SK-N-SH (cell line): ENCODE data around the gene ZMAT5. TPM values are rescaled to one million over a fixed set of nuclear protein-coding genes. Genes with fewer than 3 reads are reported as not detected.

Experiments
- CTCF ChIA-PET: fragments of 300-600, 350-600 bp; formaldehyde crosslinking; extraction: SDS; loops from one replicate; lab custom pipeline; 2021; lab: Yijun Ruan, JAX
- POLR2A ChIA-PET: fragments of 350-600 bp; sonication (Branson Sonifier 250); formaldehyde crosslinking; extraction: SDS; loops from one replicate; lab custom pipeline; 2020; ENCODE audit warnings: antibody characterized with exemption, inconsistent platforms; lab: Yijun Ruan, JAX
- DNase-seq: peaks from one replicate; pipeline ENCODE4 v3.0.0; 2012
- H2AFZ ChIP-seq: fragments of 200-600 bp; sonication (generic); 2 replicates; pipeline ENCODE4 v1.8.1; 2016; ENCODE audit warnings: antibody characterized with exemption, mild to moderate bottlenecking, low read depth
- H3F3A ChIP-seq: fragments of 200-600 bp; sonication (generic); replicated peaks from 2 replicates; pipeline ENCODE3; 2016; ENCODE audit warnings: antibody characterized with exemption, mild to moderate bottlenecking; ENCODE audit not compliant: insufficient read depth
- H3K27ac ChIP-seq, 2 experiments: fragments of 200-500 bp in 1 of 2; fragments of 200-600 bp in 1 of 2; sonication (Bioruptor generic) in 1 of 2; sonication (generic), shearing (Covaris generic) in 1 of 2; 2 replicates each; pipeline versions ENCODE4 v1.5.1 to v1.6.1; 2014 to 2016; ENCODE audit warnings: low read depth in 2 of 2, inconsistent platforms in 1 of 2, low read length in 1 of 2, mild to moderate bottlenecking in 1 of 2, mixed read lengths in 1 of 2
- H3K27me3 ChIP-seq: fragments of 200-600 bp; sonication (generic), shearing (Covaris generic); 2 replicates; pipeline ENCODE4 v1.6.1; 2016; ENCODE audit warnings: mixed run types; ENCODE audit not compliant: insufficient read depth
- H3K36me3 ChIP-seq, 2 experiments: fragments of 200-500 bp in 1 of 2; fragments of 200-600 bp in 1 of 2; sonication (Bioruptor generic) in 1 of 2; sonication (generic) in 1 of 2; replicated peaks in 1 of 2; 2 replicates each; pipeline versions ENCODE3 to v1.5.1; 2014 to 2016; ENCODE audit warnings: low read length in 1 of 2, mild to moderate bottlenecking in 1 of 2; ENCODE audit not compliant: insufficient read depth in 2 of 2, control insufficient read depth in 1 of 2
- H3K4me1 ChIP-seq, 2 experiments: fragments of 200-500 bp in 1 of 2; fragments of 200-600 bp in 1 of 2; sonication (Bioruptor generic) in 1 of 2; sonication (generic), shearing (Covaris generic) in 1 of 2; 2 replicates each; pipeline versions ENCODE4 v1.5.1 to v1.6.1; 2014 to 2016; ENCODE audit warnings: low read depth in 1 of 2, low read length in 1 of 2, mixed run types in 1 of 2; ENCODE audit not compliant: insufficient read depth in 2 of 2, control insufficient read depth in 1 of 2
- H3K4me2 ChIP-seq: fragments of 200-600 bp; sonication (generic), shearing (Covaris generic); 2 replicates; pipeline ENCODE4 v1.6.1; 2017; ENCODE audit warnings: mixed run types
- H3K4me3 ChIP-seq, 2 experiments: fragments of 200-500 bp in 1 of 2; fragments of 200-600 bp in 1 of 2; sonication (Bioruptor generic) in 1 of 2; sonication (generic), shearing (Covaris generic) in 1 of 2; 2 replicates each; pipeline versions ENCODE4 v1.5.1 to v1.8.1; 2014 to 2016; ENCODE audit warnings: low read depth in 2 of 2, inconsistent platforms in 1 of 2, low read length in 1 of 2, mild to moderate bottlenecking in 1 of 2, mixed read lengths in 1 of 2, moderate library complexity in 1 of 2
- H3K79me2 ChIP-seq: fragments of 200-600 bp; sonication (generic); 2 replicates; pipeline ENCODE4 v1.8.1; 2017; ENCODE audit warnings: mild to moderate bottlenecking; ENCODE audit not compliant: insufficient read depth
- H3K9ac ChIP-seq: fragments of 200-600 bp; sonication (generic); 2 replicates; pipeline ENCODE4 v1.6.1; 2017; ENCODE audit warnings: mixed run types
- H3K9me2 ChIP-seq: fragments of 200-600 bp; sonication (generic); 2 replicates; pipeline ENCODE4 v1.6.1; 2017; ENCODE audit warnings: mixed run types
- H3K9me3 ChIP-seq: fragments of 200-600 bp; sonication (generic); 2 replicates; pipeline ENCODE4 v1.6.1; 2017; ENCODE audit warnings: mixed run types, mild to moderate bottlenecking, moderate library complexity
- H4K20me1 ChIP-seq: fragments of 200-600 bp; sonication (generic); 2 replicates; pipeline ENCODE4 v1.6.1; 2017; ENCODE audit warnings: mild to moderate bottlenecking, mixed run types; ENCODE audit not compliant: insufficient read depth
- ELF1 ChIP-seq: IDR thresholded peaks from 2 replicates; pipeline ENCODE4 v1.4.0; 2012
- EP300 ChIP-seq, 2 experiments: IDR thresholded peaks; 2 replicates each; pipeline versions ENCODE4 v1.4.0 to v1.6.1; 2012; ENCODE audit warnings: borderline replicate concordance in 1 of 2, low read depth in 1 of 2, low read length in 1 of 2
- EZH2phosphoT487 ChIP-seq: fragments of 200-600 bp; sonication (generic); IDR thresholded peaks from 2 replicates; pipeline ENCODE4 v1.6.1; 2017; ENCODE audit warnings: low read depth, mixed run types, mild to moderate bottlenecking, antibody characterized with exemption, moderate library complexity, borderline replicate concordance
- FOSL2 ChIP-seq: IDR thresholded peaks from 2 replicates; pipeline ENCODE4 v1.4.0; 2012; ENCODE audit warnings: low read depth, mild to moderate bottlenecking, moderate library complexity, borderline replicate concordance
- FOXJ3 ChIP-seq: sonication (generic); formaldehyde crosslinking; IDR thresholded peaks from 2 replicates; pipeline ENCODE4 v1.5.1; 2020; ENCODE audit warnings: mild to moderate bottlenecking, missing genetic modification reagents
- GABPA ChIP-seq: IDR thresholded peaks from 2 replicates; pipeline ENCODE4 v1.4.0; 2012; ENCODE audit warnings: low read depth, mild to moderate bottlenecking
- GATA2 ChIP-seq: sonication (generic); formaldehyde crosslinking; IDR thresholded peaks from 2 replicates; pipeline ENCODE4 v1.5.0; 2020; ENCODE audit warnings: mild to moderate bottlenecking, missing genetic modification reagents
- JUND ChIP-seq: IDR thresholded peaks from 2 replicates; pipeline ENCODE4 v1.4.0; 2012
- NRF1 ChIP-seq: IDR thresholded peaks from 2 replicates; pipeline ENCODE4 v1.6.1; 2012; ENCODE audit warnings: low read depth, mild to moderate bottlenecking, low read length
- RCOR1 ChIP-seq: fragments of 150-350 bp; IDR thresholded peaks from 2 replicates; pipeline ENCODE4 v1.6.1; 2017; ENCODE audit warnings: antibody characterized with exemption, low read length
- TAF1 ChIP-seq: IDR thresholded peaks from 2 replicates; pipeline ENCODE4 v1.6.1; 2012; ENCODE audit warnings: low read depth, mild to moderate bottlenecking, low read length, moderate library complexity, borderline replicate concordance
- YY1 ChIP-seq: IDR thresholded peaks from 2 replicates; pipeline ENCODE4 v1.4.0; 2012; ENCODE audit warnings: low read depth, mild to moderate bottlenecking
- WGBS: methylation state at CpG from one replicate; pipeline ENCODE4 v1.1.6; 2017; ENCODE audit warnings: low lambda C conversion rate; 5-methylcytosine and 5-hydroxymethylcytosine counted together
- polyA plus RNA-seq, 3 experiments: library from polyadenylated mRNA; depleted of rRNA; stranded (reverse); fragments of >200 nt; gene quantifications; 2 replicates each; pipeline ENCODE4 v1.2.3, GENCODE V29; 2012
- TF ChIP-seq, protein P1 (sequence below): IDR thresholded peaks from 2 replicates; pipeline ENCODE4 v1.4.0; 2012; ENCODE audit warnings: low read depth, borderline replicate concordance
- TF ChIP-seq, protein P2 (sequence below): IDR thresholded peaks from 2 replicates; pipeline ENCODE4 v1.6.1; 2012; ENCODE audit warnings: mild to moderate bottlenecking, low read depth, low read length, moderate library complexity
- TF ChIP-seq, protein P3 (sequence below): fragments of 150-350 bp; IDR thresholded peaks from 2 replicates; pipeline ENCODE4 v1.6.1; 2017; ENCODE audit warnings: antibody characterized with exemption, low read length, low read depth, borderline replicate concordance
- TF ChIP-seq, protein P4 (sequence below): fragments of 200-600 bp; sonication (generic); IDR thresholded peaks from 2 replicates; pipeline ENCODE4 v1.6.1; 2017; ENCODE audit warnings: antibody characterized with exemption, mild to moderate bottlenecking, moderate library complexity

ZMAT5 gene
- polyA plus RNA-seq, 1 of the 3 experiments (the other 2 are of a cell fraction) = 35.0 TPM

DNA sequence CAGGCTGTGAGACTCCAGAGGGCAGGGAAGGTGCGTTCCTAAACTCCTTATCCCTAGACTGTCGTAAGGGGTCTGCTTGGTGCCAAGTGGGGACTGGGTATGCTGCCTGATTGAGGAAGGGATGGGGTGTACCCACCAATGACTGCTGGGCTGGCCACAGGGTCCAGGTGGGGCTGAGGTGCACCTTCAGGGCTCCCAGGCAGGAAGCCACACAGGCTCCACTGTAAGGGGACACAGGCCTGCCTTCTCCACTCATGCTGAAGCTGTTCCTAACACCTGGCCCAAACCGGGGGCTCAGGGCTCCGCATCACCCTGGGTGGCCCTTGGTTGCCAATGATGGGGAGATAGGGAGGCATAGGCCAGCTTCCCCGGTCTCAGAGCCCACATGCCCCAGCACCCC lies 26.6 kb downstream of the ZMAT5 start (continued):
- TF ChIP-seq, protein P1, sequence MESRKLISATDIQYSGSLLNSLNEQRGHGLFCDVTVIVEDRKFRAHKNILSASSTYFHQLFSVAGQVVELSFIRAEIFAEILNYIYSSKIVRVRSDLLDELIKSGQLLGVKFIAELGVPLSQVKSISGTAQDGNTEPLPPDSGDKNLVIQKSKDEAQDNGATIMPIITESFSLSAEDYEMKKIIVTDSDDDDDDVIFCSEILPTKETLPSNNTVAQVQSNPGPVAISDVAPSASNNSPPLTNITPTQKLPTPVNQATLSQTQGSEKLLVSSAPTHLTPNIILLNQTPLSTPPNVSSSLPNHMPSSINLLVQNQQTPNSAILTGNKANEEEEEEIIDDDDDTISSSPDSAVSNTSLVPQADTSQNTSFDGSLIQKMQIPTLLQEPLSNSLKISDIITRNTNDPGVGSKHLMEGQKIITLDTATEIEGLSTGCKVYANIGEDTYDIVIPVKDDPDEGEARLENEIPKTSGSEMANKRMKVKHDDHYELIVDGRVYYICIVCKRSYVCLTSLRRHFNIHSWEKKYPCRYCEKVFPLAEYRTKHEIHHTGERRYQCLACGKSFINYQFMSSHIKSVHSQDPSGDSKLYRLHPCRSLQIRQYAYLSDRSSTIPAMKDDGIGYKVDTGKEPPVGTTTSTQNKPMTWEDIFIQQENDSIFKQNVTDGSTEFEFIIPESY = no peak
- TF ChIP-seq RCOR1 = no peak
- no peak for TF ChIP-seq TAF1
- no peak for TF ChIP-seq GABPA
- TF ChIP-seq FOXJ3 (CRISPR knock-in tag) = no peak
- TF ChIP-seq ELF1 = no peak
- no peak for TF ChIP-seq YY1
- no peak for TF ChIP-seq EZH2phosphoT487

DNA sequence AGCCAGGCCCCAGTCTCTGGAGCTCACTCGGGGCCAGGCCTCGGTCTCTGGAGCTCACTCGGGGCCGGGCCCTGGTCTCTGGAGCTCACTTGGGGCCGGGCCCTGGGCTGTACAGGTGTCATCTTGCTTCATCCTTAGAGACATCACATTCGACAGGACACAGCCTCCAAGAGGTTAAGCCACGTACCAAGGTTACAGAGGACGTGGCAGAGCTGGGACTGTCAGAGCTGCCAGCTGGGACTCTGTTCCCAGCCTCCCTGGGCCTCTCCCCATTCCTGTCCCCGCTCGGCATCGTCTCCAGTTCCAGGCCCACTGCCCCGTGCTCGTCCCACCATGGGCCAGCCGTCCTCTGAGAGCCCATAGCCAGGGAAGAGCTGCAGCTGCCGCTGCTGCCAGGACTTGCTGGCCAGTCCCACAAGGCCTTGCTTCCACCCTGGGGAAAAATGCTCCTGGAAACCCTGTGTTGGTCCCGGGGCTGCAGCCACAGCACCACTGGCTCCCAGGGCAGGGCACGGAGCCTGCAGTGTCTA lies 27.4 kb downstream of the ZMAT5 start:
- Histone ChIP-seq H3K9ac (no peak overlapping the region), H4K20me1 (no peaks in the 10 kb centered on the region), H3K9me2 (no peaks in the 10 kb centered on the region), H3F3A (no peaks in the 10 kb centered on the region), H2AFZ (no peak overlapping the region), H3K9me3 (no peaks in the 10 kb centered on the region), H3K27ac (no peak overlapping the region), H3K27me3 (no peaks in the 10 kb centered on the region), H3K36me3 (peaks cover 0 to 8% of the 10 kb centered on the region in 2 experiments), H3K4me1 (peaks cover 0 to 14% of the 10 kb centered on the region in 2 experiments; a peak in 1 of 4 replicates), H3K79me2 (no peaks in the 10 kb centered on the region), H3K4me2 (no peak overlapping the region), H3K4me3 (no peak overlapping the region)
- DNase-seq = no peak
- 96% methylated on average over 10 of the region's 17 CpGs for WGBS
- TF ChIP-seq GABPA = no peak
- TF ChIP-seq, protein P2, sequence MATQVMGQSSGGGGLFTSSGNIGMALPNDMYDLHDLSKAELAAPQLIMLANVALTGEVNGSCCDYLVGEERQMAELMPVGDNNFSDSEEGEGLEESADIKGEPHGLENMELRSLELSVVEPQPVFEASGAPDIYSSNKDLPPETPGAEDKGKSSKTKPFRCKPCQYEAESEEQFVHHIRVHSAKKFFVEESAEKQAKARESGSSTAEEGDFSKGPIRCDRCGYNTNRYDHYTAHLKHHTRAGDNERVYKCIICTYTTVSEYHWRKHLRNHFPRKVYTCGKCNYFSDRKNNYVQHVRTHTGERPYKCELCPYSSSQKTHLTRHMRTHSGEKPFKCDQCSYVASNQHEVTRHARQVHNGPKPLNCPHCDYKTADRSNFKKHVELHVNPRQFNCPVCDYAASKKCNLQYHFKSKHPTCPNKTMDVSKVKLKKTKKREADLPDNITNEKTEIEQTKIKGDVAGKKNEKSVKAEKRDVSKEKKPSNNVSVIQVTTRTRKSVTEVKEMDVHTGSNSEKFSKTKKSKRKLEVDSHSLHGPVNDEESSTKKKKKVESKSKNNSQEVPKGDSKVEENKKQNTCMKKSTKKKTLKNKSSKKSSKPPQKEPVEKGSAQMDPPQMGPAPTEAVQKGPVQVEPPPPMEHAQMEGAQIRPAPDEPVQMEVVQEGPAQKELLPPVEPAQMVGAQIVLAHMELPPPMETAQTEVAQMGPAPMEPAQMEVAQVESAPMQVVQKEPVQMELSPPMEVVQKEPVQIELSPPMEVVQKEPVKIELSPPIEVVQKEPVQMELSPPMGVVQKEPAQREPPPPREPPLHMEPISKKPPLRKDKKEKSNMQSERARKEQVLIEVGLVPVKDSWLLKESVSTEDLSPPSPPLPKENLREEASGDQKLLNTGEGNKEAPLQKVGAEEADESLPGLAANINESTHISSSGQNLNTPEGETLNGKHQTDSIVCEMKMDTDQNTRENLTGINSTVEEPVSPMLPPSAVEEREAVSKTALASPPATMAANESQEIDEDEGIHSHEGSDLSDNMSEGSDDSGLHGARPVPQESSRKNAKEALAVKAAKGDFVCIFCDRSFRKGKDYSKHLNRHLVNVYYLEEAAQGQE = no peak
- no peak for TF ChIP-seq NRF1
- TF ChIP-seq, protein P3, sequence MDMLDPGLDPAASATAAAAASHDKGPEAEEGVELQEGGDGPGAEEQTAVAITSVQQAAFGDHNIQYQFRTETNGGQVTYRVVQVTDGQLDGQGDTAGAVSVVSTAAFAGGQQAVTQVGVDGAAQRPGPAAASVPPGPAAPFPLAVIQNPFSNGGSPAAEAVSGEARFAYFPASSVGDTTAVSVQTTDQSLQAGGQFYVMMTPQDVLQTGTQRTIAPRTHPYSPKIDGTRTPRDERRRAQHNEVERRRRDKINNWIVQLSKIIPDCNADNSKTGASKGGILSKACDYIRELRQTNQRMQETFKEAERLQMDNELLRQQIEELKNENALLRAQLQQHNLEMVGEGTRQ = no peak
- TF ChIP-seq JUND = no peak
- no peak for TF ChIP-seq FOSL2
- TF ChIP-seq, protein P4, sequence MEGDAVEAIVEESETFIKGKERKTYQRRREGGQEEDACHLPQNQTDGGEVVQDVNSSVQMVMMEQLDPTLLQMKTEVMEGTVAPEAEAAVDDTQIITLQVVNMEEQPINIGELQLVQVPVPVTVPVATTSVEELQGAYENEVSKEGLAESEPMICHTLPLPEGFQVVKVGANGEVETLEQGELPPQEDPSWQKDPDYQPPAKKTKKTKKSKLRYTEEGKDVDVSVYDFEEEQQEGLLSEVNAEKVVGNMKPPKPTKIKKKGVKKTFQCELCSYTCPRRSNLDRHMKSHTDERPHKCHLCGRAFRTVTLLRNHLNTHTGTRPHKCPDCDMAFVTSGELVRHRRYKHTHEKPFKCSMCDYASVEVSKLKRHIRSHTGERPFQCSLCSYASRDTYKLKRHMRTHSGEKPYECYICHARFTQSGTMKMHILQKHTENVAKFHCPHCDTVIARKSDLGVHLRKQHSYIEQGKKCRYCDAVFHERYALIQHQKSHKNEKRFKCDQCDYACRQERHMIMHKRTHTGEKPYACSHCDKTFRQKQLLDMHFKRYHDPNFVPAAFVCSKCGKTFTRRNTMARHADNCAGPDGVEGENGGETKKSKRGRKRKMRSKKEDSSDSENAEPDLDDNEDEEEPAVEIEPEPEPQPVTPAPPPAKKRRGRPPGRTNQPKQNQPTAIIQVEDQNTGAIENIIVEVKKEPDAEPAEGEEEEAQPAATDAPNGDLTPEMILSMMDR = no peak
- no peak for TF ChIP-seq GATA2 (CRISPR knock-in tag)
- TF ChIP-seq EP300 (IDR thresholded peaks at IDR 0.05; ENCODE audit: borderline replicate concordance in 1 of 2, low read depth in 1 of 2, low read length in 1 of 2) = no peak
- POLR2A ChIA-PET = interaction anchor here (0.6 kb wide), 1 partner anchor 19 kb away, joined by 3 read pairs; no protein-coding TSS in a partner anchor
- CTCF ChIA-PET = interaction anchor here (1.1 kb wide), 1 partner anchor 12 kb away, joined by 3 read pairs; no protein-coding TSS in a partner anchor
